SK-N-SH (cell line): ENCODE data around the gene EAF1. TPM values are rescaled to one million over a fixed set of nuclear protein-coding genes. Genes with fewer than 3 reads are reported as not detected.

ENCODE experiments used
- CTCF ChIA-PET: fragments of 300-600, 350-600 bp; formaldehyde crosslinking; extraction: SDS; loops from one replicate; lab custom pipeline; 2021; lab: Yijun Ruan, JAX
- POLR2A ChIA-PET: fragments of 350-600 bp; sonication (Branson Sonifier 250); formaldehyde crosslinking; extraction: SDS; loops from one replicate; lab custom pipeline; 2020; ENCODE audit warnings: antibody characterized with exemption, inconsistent platforms; lab: Yijun Ruan, JAX
- DNase-seq: peaks from one replicate; pipeline ENCODE4 v3.0.0; 2012
- H2AFZ ChIP-seq: fragments of 200-600 bp; sonication (generic); 2 replicates; pipeline ENCODE4 v1.8.1; 2016; ENCODE audit warnings: antibody characterized with exemption, mild to moderate bottlenecking, low read depth
- H3F3A ChIP-seq: fragments of 200-600 bp; sonication (generic); replicated peaks from 2 replicates; pipeline ENCODE3; 2016; ENCODE audit warnings: antibody characterized with exemption, mild to moderate bottlenecking; ENCODE audit not compliant: insufficient read depth
- H3K27ac ChIP-seq, 2 experiments: fragments of 200-500 bp in 1 of 2; fragments of 200-600 bp in 1 of 2; sonication (Bioruptor generic) in 1 of 2; sonication (generic), shearing (Covaris generic) in 1 of 2; 2 replicates each; pipeline versions ENCODE4 v1.5.1 to v1.6.1; 2014 to 2016; ENCODE audit warnings: low read depth in 2 of 2, inconsistent platforms in 1 of 2, low read length in 1 of 2, mild to moderate bottlenecking in 1 of 2, mixed read lengths in 1 of 2
- H3K27me3 ChIP-seq: fragments of 200-600 bp; sonication (generic), shearing (Covaris generic); 2 replicates; pipeline ENCODE4 v1.6.1; 2016; ENCODE audit warnings: mixed run types; ENCODE audit not compliant: insufficient read depth
- H3K36me3 ChIP-seq, 2 experiments: fragments of 200-500 bp in 1 of 2; fragments of 200-600 bp in 1 of 2; sonication (Bioruptor generic) in 1 of 2; sonication (generic) in 1 of 2; replicated peaks in 1 of 2; 2 replicates each; pipeline versions ENCODE3 to v1.5.1; 2014 to 2016; ENCODE audit warnings: low read length in 1 of 2, mild to moderate bottlenecking in 1 of 2; ENCODE audit not compliant: insufficient read depth in 2 of 2, control insufficient read depth in 1 of 2
- H3K4me1 ChIP-seq, 2 experiments: fragments of 200-500 bp in 1 of 2; fragments of 200-600 bp in 1 of 2; sonication (Bioruptor generic) in 1 of 2; sonication (generic), shearing (Covaris generic) in 1 of 2; 2 replicates each; pipeline versions ENCODE4 v1.5.1 to v1.6.1; 2014 to 2016; ENCODE audit warnings: low read depth in 1 of 2, low read length in 1 of 2, mixed run types in 1 of 2; ENCODE audit not compliant: insufficient read depth in 2 of 2, control insufficient read depth in 1 of 2
- H3K4me2 ChIP-seq: fragments of 200-600 bp; sonication (generic), shearing (Covaris generic); 2 replicates; pipeline ENCODE4 v1.6.1; 2017; ENCODE audit warnings: mixed run types
- H3K4me3 ChIP-seq, 2 experiments: fragments of 200-500 bp in 1 of 2; fragments of 200-600 bp in 1 of 2; sonication (Bioruptor generic) in 1 of 2; sonication (generic), shearing (Covaris generic) in 1 of 2; 2 replicates each; pipeline versions ENCODE4 v1.5.1 to v1.8.1; 2014 to 2016; ENCODE audit warnings: low read depth in 2 of 2, inconsistent platforms in 1 of 2, low read length in 1 of 2, mild to moderate bottlenecking in 1 of 2, mixed read lengths in 1 of 2, moderate library complexity in 1 of 2
- H3K79me2 ChIP-seq: fragments of 200-600 bp; sonication (generic); 2 replicates; pipeline ENCODE4 v1.8.1; 2017; ENCODE audit warnings: mild to moderate bottlenecking; ENCODE audit not compliant: insufficient read depth
- H3K9ac ChIP-seq: fragments of 200-600 bp; sonication (generic); 2 replicates; pipeline ENCODE4 v1.6.1; 2017; ENCODE audit warnings: mixed run types
- H3K9me2 ChIP-seq: fragments of 200-600 bp; sonication (generic); 2 replicates; pipeline ENCODE4 v1.6.1; 2017; ENCODE audit warnings: mixed run types
- H3K9me3 ChIP-seq: fragments of 200-600 bp; sonication (generic); 2 replicates; pipeline ENCODE4 v1.6.1; 2017; ENCODE audit warnings: mixed run types, mild to moderate bottlenecking, moderate library complexity
- H4K20me1 ChIP-seq: fragments of 200-600 bp; sonication (generic); 2 replicates; pipeline ENCODE4 v1.6.1; 2017; ENCODE audit warnings: mild to moderate bottlenecking, mixed run types; ENCODE audit not compliant: insufficient read depth
- CHD2 ChIP-seq: fragments of 150-350 bp; IDR thresholded peaks from 2 replicates; pipeline ENCODE4 v1.6.1; 2018; ENCODE audit warnings: low read length; ENCODE audit not compliant: partially characterized antibody
- FOSL2 ChIP-seq: IDR thresholded peaks from 2 replicates; pipeline ENCODE4 v1.4.0; 2012; ENCODE audit warnings: low read depth, mild to moderate bottlenecking, moderate library complexity, borderline replicate concordance
- FOXM1 ChIP-seq: IDR thresholded peaks from 2 replicates; pipeline ENCODE4 v1.4.0; 2012; ENCODE audit warnings: low read depth, mild to moderate bottlenecking
- GABPA ChIP-seq: IDR thresholded peaks from 2 replicates; pipeline ENCODE4 v1.4.0; 2012; ENCODE audit warnings: low read depth, mild to moderate bottlenecking
- GATA2 ChIP-seq: sonication (generic); formaldehyde crosslinking; IDR thresholded peaks from 2 replicates; pipeline ENCODE4 v1.5.0; 2020; ENCODE audit warnings: mild to moderate bottlenecking, missing genetic modification reagents
- JUND ChIP-seq: IDR thresholded peaks from 2 replicates; pipeline ENCODE4 v1.4.0; 2012
- MXI1 ChIP-seq: IDR thresholded peaks from 2 replicates; pipeline ENCODE4 v1.6.1; 2012; ENCODE audit warnings: mild to moderate bottlenecking, low read depth, low read length, improper control_type of control experiment
- NRF1 ChIP-seq: IDR thresholded peaks from 2 replicates; pipeline ENCODE4 v1.6.1; 2012; ENCODE audit warnings: low read depth, mild to moderate bottlenecking, low read length
- POLR2AphosphoS5 ChIP-seq: IDR thresholded peaks from 2 replicates; pipeline ENCODE4 v1.6.1; 2012; ENCODE audit warnings: low read depth, low read length
- REST ChIP-seq: IDR thresholded peaks from 2 replicates; pipeline ENCODE4 v1.6.1; 2012; ENCODE audit warnings: mild to moderate bottlenecking, low read depth, low read length, moderate library complexity
- RXRA ChIP-seq: IDR thresholded peaks from 2 replicates; pipeline ENCODE4 v1.4.0; 2012; ENCODE audit warnings: low read depth, mild to moderate bottlenecking, borderline replicate concordance
- SIN3A ChIP-seq: IDR thresholded peaks from 2 replicates; pipeline ENCODE4 v1.6.1; 2012; ENCODE audit warnings: low read depth, mild to moderate bottlenecking, low read length, moderate library complexity, borderline replicate concordance
- TCF12 ChIP-seq: IDR thresholded peaks from 2 replicates; pipeline ENCODE4 v1.4.0; 2012
- ZBTB33 ChIP-seq: IDR thresholded peaks from 2 replicates; pipeline ENCODE4 v1.4.0; 2012; ENCODE audit warnings: low read depth, borderline replicate concordance
- WGBS: methylation state at CpG from one replicate; pipeline ENCODE4 v1.1.6; 2017; ENCODE audit warnings: low lambda C conversion rate; 5-methylcytosine and 5-hydroxymethylcytosine counted together
- polyA plus RNA-seq, 3 experiments: library from polyadenylated mRNA; depleted of rRNA; stranded (reverse); fragments of >200 nt; gene quantifications; 2 replicates each; pipeline ENCODE4 v1.2.3, GENCODE V29; 2012
- TF ChIP-seq, protein P1 (sequence below): IDR thresholded peaks from 2 replicates; pipeline ENCODE4 v1.4.0; 2012; ENCODE audit warnings: low read depth
- TF ChIP-seq, protein P2 (sequence below): fragments of 150-350 bp; IDR thresholded peaks from 2 replicates; pipeline ENCODE4 v1.6.1; 2017; ENCODE audit warnings: antibody characterized with exemption, low read length, low read depth, borderline replicate concordance
- TF ChIP-seq, protein P3 (sequence below): fragments of 200-600 bp; sonication (generic); IDR thresholded peaks from 2 replicates; pipeline ENCODE4 v1.6.1; 2017; ENCODE audit warnings: antibody characterized with exemption, mild to moderate bottlenecking, moderate library complexity

The EAF1 gene
- polyA plus RNA-seq, 1 of the 3 experiments (the other 2 are of a cell fraction) = 10.0 TPM

DNA sequence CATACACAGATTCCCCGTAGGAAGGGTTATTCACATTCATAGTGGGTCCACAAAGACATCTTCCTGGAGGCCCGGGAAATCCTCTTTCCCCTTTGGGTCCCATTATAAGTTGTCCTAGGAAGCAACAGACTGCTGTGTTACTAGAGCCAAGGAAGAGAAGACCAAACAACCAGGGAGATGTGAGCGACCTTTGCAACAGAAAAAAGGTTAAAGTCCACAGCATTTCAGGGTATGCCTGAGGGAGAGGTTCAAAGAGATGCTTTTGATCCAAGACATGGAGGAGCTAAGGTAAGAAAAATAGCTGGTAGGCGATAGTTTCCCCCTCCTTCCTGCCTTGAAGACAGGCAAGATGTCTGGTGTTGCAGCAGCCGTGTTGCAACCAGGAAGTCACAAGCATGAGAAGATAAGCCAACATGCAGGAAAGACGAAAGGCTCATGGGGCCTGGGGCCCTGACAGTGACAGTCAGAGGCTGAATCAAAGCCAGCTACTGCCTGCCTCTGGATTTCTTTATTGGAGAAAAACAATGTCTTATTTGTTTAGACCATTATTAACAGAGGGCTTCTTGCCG, 30.9 kb downstream of the EAF1 start:
- WGBS = 84% methylated on average over 7 of the region's 7 CpGs
- Histone ChIP-seq H3K79me2 (no peaks in the 10 kb centered on the region), H3K9ac (no peak overlapping the region), H3K4me3 (no peak overlapping the region), H4K20me1 (no peaks in the 10 kb centered on the region), H3K4me1 (peaks cover 0 to 20% of the 10 kb centered on the region in 2 experiments; a peak in 2 of 4 replicates), H3F3A (no peaks in the 10 kb centered on the region), H3K36me3 (peaks cover 0 to 3% of the 10 kb centered on the region in 2 experiments), H3K4me2 (no peak overlapping the region), H2AFZ (no peak overlapping the region), H3K27me3 (no peaks in the 10 kb centered on the region), H3K9me3 (no peaks in the 10 kb centered on the region), H3K27ac (no peak overlapping the region)
- POLR2A ChIA-PET = interaction anchor here (0.6 kb wide), 1 partner anchor 150 kb away, joined by 4 read pairs; no protein-coding TSS in a partner anchor
- DNase-seq = no peak
- CTCF ChIA-PET = no interaction called here
- TF ChIP-seq GATA2 (CRISPR knock-in tag) = no peak
- no peak for TF ChIP-seq JUND
- TF ChIP-seq FOSL2 = no peak
- TF ChIP-seq NRF1 = no peak
- TF ChIP-seq MXI1 = no peak
- no peak for TF ChIP-seq FOXM1
- TF ChIP-seq, protein P1, sequence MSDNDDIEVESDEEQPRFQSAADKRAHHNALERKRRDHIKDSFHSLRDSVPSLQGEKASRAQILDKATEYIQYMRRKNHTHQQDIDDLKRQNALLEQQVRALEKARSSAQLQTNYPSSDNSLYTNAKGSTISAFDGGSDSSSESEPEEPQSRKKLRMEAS = no peak
- TF ChIP-seq SIN3A = no peak
- TF ChIP-seq TCF12 = no peak
- TF ChIP-seq POLR2AphosphoS5 = no peak
- TF ChIP-seq RXRA = no peak
- TF ChIP-seq REST = no peak
- TF ChIP-seq, protein P2, sequence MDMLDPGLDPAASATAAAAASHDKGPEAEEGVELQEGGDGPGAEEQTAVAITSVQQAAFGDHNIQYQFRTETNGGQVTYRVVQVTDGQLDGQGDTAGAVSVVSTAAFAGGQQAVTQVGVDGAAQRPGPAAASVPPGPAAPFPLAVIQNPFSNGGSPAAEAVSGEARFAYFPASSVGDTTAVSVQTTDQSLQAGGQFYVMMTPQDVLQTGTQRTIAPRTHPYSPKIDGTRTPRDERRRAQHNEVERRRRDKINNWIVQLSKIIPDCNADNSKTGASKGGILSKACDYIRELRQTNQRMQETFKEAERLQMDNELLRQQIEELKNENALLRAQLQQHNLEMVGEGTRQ = no peak
- TF ChIP-seq, protein P3, sequence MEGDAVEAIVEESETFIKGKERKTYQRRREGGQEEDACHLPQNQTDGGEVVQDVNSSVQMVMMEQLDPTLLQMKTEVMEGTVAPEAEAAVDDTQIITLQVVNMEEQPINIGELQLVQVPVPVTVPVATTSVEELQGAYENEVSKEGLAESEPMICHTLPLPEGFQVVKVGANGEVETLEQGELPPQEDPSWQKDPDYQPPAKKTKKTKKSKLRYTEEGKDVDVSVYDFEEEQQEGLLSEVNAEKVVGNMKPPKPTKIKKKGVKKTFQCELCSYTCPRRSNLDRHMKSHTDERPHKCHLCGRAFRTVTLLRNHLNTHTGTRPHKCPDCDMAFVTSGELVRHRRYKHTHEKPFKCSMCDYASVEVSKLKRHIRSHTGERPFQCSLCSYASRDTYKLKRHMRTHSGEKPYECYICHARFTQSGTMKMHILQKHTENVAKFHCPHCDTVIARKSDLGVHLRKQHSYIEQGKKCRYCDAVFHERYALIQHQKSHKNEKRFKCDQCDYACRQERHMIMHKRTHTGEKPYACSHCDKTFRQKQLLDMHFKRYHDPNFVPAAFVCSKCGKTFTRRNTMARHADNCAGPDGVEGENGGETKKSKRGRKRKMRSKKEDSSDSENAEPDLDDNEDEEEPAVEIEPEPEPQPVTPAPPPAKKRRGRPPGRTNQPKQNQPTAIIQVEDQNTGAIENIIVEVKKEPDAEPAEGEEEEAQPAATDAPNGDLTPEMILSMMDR = no peak
- TF ChIP-seq CHD2 = no peak
- TF ChIP-seq GABPA = no peak
- TF ChIP-seq ZBTB33 = no peak
- TF ChIP-seq, all 33 proteins: peak for 0
- H3K9me2 ChIP-seq = no peaks in the 10 kb centered on the region
